Measurements from ENCODE around the gene PGAP3.

PGAP3 gene

DNA sequence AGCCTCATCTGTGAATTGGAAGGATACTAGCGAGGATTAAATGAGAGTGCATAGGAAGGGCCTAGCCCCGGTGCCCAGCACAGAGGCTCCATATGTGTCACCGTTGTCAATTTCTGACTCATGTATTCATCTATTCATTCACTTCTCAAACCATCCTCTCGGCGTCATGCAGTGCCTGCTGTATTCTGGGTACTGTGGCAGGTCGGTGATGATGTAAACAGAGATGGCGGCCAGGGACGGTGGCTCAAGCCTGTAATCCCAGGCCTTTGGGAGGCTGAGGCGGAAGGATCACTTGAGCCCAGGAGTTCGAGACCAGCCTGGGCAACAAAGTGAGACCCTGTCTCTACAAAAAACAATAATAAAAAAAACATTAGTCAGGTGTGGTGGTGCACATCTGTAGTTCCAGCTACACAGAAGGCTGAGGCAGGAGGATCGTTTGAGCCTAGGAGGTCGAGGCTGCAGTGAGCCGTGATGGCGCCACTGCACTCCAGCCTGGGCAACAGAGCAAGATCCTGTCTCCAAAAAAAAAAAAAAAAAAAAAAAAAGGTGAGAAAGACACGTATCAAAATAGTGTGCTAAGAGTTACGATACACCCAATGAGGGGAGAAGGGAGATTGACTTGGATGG, 65.4 kb downstream of the PGAP3 start:
- DNase-seq (ENCODE audit: low spot score) = no peak

- peak; percentile 86 for DNase-seq (ENCODE audit: low spot score)
Observed at GRCh38 chr17:39621523-39622379, 66.1 kb downstream of the PGAP3 start.

All from pons (tissue), 1 donor.